ENCODE data around the gene SPART.

The SPART gene

GRCh38 chr13:36358175-36358718 is 12.1 kb upstream of the SPART start:
- H3K9me2 ChIP-seq (replicated peaks; ENCODE audit: insufficient read depth, low read length) = no peaks in the 10 kb centered on the region
- TF ChIP-seq CTCF (IDR thresholded peaks at IDR 0.05; ENCODE audit: insufficient read depth, low read length, poor library complexity, severe bottlenecking) (no peak), EZH2phosphoT487 (conservative IDR thresholded peaks at IDR 0.05; ENCODE audit: low read length) (no peak)
- no peaks in the 10 kb centered on the region for H3K9me3 ChIP-seq (ENCODE audit: insufficient read depth, low read length)
- H3K36me3 ChIP-seq (ENCODE audit: low read length) = no peaks in the 10 kb centered on the region
- no peaks in the 10 kb centered on the region for H3K79me2 ChIP-seq (ENCODE audit: insufficient read depth, low read length)
- H3K27ac ChIP-seq (ENCODE audit: low read depth, low read length) = no peak overlapping the region
- H3K4me3 ChIP-seq (ENCODE audit: insufficient read depth, low read length, poor library complexity, severe bottlenecking) = no peak overlapping the region
- no peaks in the 10 kb centered on the region for H3F3A ChIP-seq (ENCODE audit: insufficient read depth)
- H3K4me2 ChIP-seq (ENCODE audit: low read depth, low read length, poor library complexity, severe bottlenecking) = no peak overlapping the region
- H3K27me3 ChIP-seq (ENCODE audit: low read length) = no peaks in the 10 kb centered on the region
- no peak overlapping the region for H2AFZ ChIP-seq (ENCODE audit: low read depth, low read length, severe bottlenecking)
- H3K9ac ChIP-seq (ENCODE audit: low read length) = no peak overlapping the region
- no peaks in the 10 kb centered on the region for H4K20me1 ChIP-seq (ENCODE audit: low read depth, low read length)

- Histone ChIP-seq H3K9me3 (ENCODE audit: insufficient read depth, low read length) (no peaks in the 10 kb centered on the region), H4K20me1 (ENCODE audit: low read depth, low read length) (no peaks in the 10 kb centered on the region), H3K27me3 (ENCODE audit: low read length) (no peaks in the 10 kb centered on the region), H3K4me3 (ENCODE audit: insufficient read depth, low read length, poor library complexity, severe bottlenecking) (no peak overlapping the region), H3K79me2 (ENCODE audit: insufficient read depth, low read length) (no peaks in the 10 kb centered on the region), H3K9me2 (replicated peaks; ENCODE audit: insufficient read depth, low read length) (no peaks in the 10 kb centered on the region), H3K4me2 (ENCODE audit: low read depth, low read length, poor library complexity, severe bottlenecking) (no peak overlapping the region), H3K27ac (ENCODE audit: low read depth, low read length) (no peak overlapping the region), H2AFZ (ENCODE audit: low read depth, low read length, severe bottlenecking) (no peak overlapping the region), H3K9ac (ENCODE audit: low read length) (no peak overlapping the region), H3F3A (ENCODE audit: insufficient read depth) (no peaks in the 10 kb centered on the region), H3K36me3 (ENCODE audit: low read length) (no peaks in the 10 kb centered on the region)
- no peak for TF ChIP-seq CTCF (IDR thresholded peaks at IDR 0.05; ENCODE audit: insufficient read depth, low read length, poor library complexity, severe bottlenecking)
- no peak for TF ChIP-seq EZH2phosphoT487 (conservative IDR thresholded peaks at IDR 0.05; ENCODE audit: low read length)
Observed at GRCh38 chr13:36357692-36358091, 11.5 kb upstream of the SPART start.

- no peak for TF ChIP-seq CTCF (IDR thresholded peaks at IDR 0.05; ENCODE audit: insufficient read depth, low read length, poor library complexity, severe bottlenecking)
- TF ChIP-seq EZH2phosphoT487 (conservative IDR thresholded peaks at IDR 0.05; ENCODE audit: low read length) = no peak
- no peaks in the 10 kb centered on the region for H4K20me1 ChIP-seq (ENCODE audit: low read depth, low read length)
- H3K4me2 ChIP-seq (ENCODE audit: low read depth, low read length, poor library complexity, severe bottlenecking) = no peak overlapping the region
- H3K36me3 ChIP-seq (ENCODE audit: low read length) = no peaks in the 10 kb centered on the region
- H3K4me3 ChIP-seq (ENCODE audit: insufficient read depth, low read length, poor library complexity, severe bottlenecking) = no peak overlapping the region
- H3K79me2 ChIP-seq (ENCODE audit: insufficient read depth, low read length) = no peaks in the 10 kb centered on the region
- H3F3A ChIP-seq (ENCODE audit: insufficient read depth) = no peaks in the 10 kb centered on the region
- no peaks in the 10 kb centered on the region for H3K27me3 ChIP-seq (ENCODE audit: low read length)
- no peak overlapping the region for H2AFZ ChIP-seq (ENCODE audit: low read depth, low read length, severe bottlenecking)
- no peak overlapping the region for H3K27ac ChIP-seq (ENCODE audit: low read depth, low read length)
- no peak overlapping the region for H3K9ac ChIP-seq (ENCODE audit: low read length)
- no peaks in the 10 kb centered on the region for H3K9me2 ChIP-seq (replicated peaks; ENCODE audit: insufficient read depth, low read length)
- no peaks in the 10 kb centered on the region for H3K9me3 ChIP-seq (ENCODE audit: insufficient read depth, low read length)
Observed at GRCh38 chr13:36357231-36357630, 11.0 kb upstream of the SPART start.

All from SU-DHL-6 (cell line).